Adrenal gland (tissue), 5 donors: ENCODE results near the gene EDEM2.

Source experiments
- POLR2A ChIP-seq, 2 donors: fragments of 450-650 bp; IDR thresholded peaks; one replicate each; pipeline ENCODE4 v1.6.1; 2017; ENCODE audit warnings: antibody characterized with exemption in 2 of 2, mild to moderate bottlenecking in 2 of 2, moderate library complexity in 1 of 2
- TF ChIP-seq, protein P1 (sequence below), 6 experiments: fragments of 450-650 bp in 4 of 6; fragments of 200-600 bp in 2 of 6; sonication (generic) in 1 of 6; IDR thresholded peaks; 1 replicate in 5 of 6; 2 replicates in 1 of 6; pipeline versions ENCODE4 v1.5.1 to v1.8.0; 2016 to 2021; ENCODE audit warnings: antibody characterized with exemption in 6 of 6, mild to moderate bottlenecking in 2 of 6, moderate library complexity in 1 of 6
- donor health status: DM: no; HTN: no; CAD: no.

DNA sequence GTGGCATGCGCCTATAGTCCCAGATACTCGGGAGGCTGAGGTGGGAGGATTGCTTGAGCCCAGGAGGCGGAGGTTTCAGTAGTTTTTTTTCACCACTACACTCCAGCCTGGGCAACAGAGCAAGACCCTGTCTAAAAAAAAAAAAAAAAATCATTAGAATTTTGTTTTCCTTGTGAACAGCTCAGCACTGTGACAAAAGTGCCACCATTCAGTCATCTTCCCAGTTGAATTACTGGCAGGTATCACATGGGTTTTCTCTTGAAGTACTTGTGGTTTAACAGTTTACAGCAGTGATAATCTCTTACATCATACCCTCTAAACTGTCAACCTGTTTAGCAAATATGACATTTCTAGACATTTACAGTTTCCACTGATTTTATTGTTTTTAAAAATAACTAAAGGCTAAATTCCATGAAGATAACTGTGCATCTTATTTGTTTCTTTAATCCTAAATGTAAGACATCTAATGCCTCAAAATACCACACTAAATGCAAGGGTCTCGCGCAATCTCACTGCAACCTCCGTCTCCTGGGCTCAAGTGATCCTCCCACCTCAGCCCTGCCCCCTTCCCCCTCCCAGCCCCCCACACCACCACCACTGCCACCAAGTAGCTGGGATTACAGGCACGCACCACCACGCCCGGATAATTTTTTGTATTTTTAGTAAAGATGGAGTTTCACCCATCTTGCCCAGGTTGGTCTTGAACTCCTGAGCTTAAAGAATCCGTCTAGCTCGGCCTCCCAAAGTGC lies 61.5 kb downstream of the EDEM2 start:
- TF ChIP-seq, protein P1, sequence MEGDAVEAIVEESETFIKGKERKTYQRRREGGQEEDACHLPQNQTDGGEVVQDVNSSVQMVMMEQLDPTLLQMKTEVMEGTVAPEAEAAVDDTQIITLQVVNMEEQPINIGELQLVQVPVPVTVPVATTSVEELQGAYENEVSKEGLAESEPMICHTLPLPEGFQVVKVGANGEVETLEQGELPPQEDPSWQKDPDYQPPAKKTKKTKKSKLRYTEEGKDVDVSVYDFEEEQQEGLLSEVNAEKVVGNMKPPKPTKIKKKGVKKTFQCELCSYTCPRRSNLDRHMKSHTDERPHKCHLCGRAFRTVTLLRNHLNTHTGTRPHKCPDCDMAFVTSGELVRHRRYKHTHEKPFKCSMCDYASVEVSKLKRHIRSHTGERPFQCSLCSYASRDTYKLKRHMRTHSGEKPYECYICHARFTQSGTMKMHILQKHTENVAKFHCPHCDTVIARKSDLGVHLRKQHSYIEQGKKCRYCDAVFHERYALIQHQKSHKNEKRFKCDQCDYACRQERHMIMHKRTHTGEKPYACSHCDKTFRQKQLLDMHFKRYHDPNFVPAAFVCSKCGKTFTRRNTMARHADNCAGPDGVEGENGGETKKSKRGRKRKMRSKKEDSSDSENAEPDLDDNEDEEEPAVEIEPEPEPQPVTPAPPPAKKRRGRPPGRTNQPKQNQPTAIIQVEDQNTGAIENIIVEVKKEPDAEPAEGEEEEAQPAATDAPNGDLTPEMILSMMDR (IDR thresholded peaks at IDR 0.05): no peak
- no peak for TF ChIP-seq POLR2A (IDR thresholded peaks at IDR 0.05)
